Activated CD8-positive, alpha-beta T cell treated with anti-CD3 and anti-CD28 coated beads, Interleukin-2, amount 10 ng/mL, durations not matched to agents 7 days and 5 days (primary cell): ENCODE measurements around the gene IL4R. TPM values are rescaled to one million over a fixed set of nuclear protein-coding genes. Genes with fewer than 3 reads are reported as not detected.
A peak's percentile ranks its signal among the peaks of the same experiment; 100 is the strongest.

ENCODE experiments used
- ATAC-seq: fragments of 150-1000 bp; cut with Tn5 transposase; one replicate; pipeline ENCODE4 v1.10.0; 2021; ENCODE audit warnings: moderate library complexity
- CTCF ChIA-PET: fragments of 350-600 bp; sonication (Branson Sonifier 250); formaldehyde crosslinking; loops from one replicate; lab custom pipeline; 2021; ENCODE audit warnings: antibody characterized with exemption; lab: Charles Lee
- POLR2A ChIA-PET: fragments of 350-600 bp; sonication (Branson Sonifier 250); formaldehyde crosslinking; loops from one replicate; lab custom pipeline; 2021; ENCODE audit warnings: antibody characterized with exemption; lab: Charles Lee
- DNase-seq: peaks from one replicate; pipeline ENCODE4 v3.0.0-alpha.2; 2020
- H3K27ac Mint-ChIP-seq: one replicate; pipeline ENCODE4 v1.8.0; 2021; ENCODE audit warnings: mild to moderate bottlenecking, mixed read lengths
- H3K27me3 Mint-ChIP-seq: one replicate; pipeline ENCODE4 v1.8.0; 2021; ENCODE audit warnings: low read depth, mixed read lengths
- H3K36me3 Mint-ChIP-seq: one replicate; pipeline ENCODE4 v1.8.0; 2021; ENCODE audit warnings: low read depth, mixed read lengths
- H3K4me1 Mint-ChIP-seq: one replicate; pipeline ENCODE4 v1.8.0; 2021; ENCODE audit warnings: low read depth, mixed read lengths
- H3K4me3 Mint-ChIP-seq: one replicate; pipeline ENCODE4 v1.8.0; 2021; ENCODE audit warnings: mild to moderate bottlenecking, mixed read lengths
- H3K9me3 Mint-ChIP-seq: one replicate; pipeline ENCODE4 v1.8.0; 2022; ENCODE audit warnings: mixed read lengths; ENCODE audit not compliant: insufficient read depth
- total RNA-seq, 2 experiments: library from RNA; stranded (reverse); gene quantifications; one replicate each; pipeline ENCODE4 v1.2.3, GENCODE V29; 2021

IL4R gene
- total RNA-seq, 2 experiments from 2014 or later: 231 to 237 TPM

GRCh38 chr16:27361987-27362386, 48.2 kb downstream of the IL4R start:
- ATAC-seq (no peak), DNase-seq (no peak)
- ChIA-PET CTCF (interaction anchor here (1.1 kb wide), 1 partner anchor 131 kb away, joined by 3 read pairs; no protein-coding TSS in a partner anchor), POLR2A (interaction anchor here (0.8 to 1.4 kb wide), 3 partner anchors 44 to 127 kb away, joined by 3 to 4 read pairs (median 3); no protein-coding TSS in a partner anchor)
- Mint-ChIP-seq H3K4me3 (no peak overlapping the region), H3K9me3 (no peaks in the 10 kb centered on the region), H3K4me1 (peaks cover 42% of the 10 kb centered on the region), H3K27ac (peak overlapping the region; percentile 46), H3K27me3 (no peaks in the 10 kb centered on the region), H3K36me3 (peaks cover 85% of the 10 kb centered on the region)

GRCh38 chr16:27362570-27363245, 48.9 kb downstream of the IL4R start:
- Mint-ChIP-seq H3K9me3 (no peaks in the 10 kb centered on the region), H3K27ac (peak overlapping the region; percentile 55), H3K4me3 (no peak overlapping the region), H3K27me3 (no peaks in the 10 kb centered on the region), H3K4me1 (peaks cover 49% of the 10 kb centered on the region), H3K36me3 (peaks cover 80% of the 10 kb centered on the region)
- CTCF ChIA-PET: interaction anchor here (1.8 kb wide), 1 partner anchor 183 kb away, joined by 5 read pairs; no protein-coding TSS in a partner anchor
- DNase-seq (no peak), ATAC-seq (no peak)
- POLR2A ChIA-PET: interaction anchor here (0.8 to 1.4 kb wide), 2 partner anchors 44 to 128 kb away, joined by 3 read pairs; no protein-coding TSS in a partner anchor

- DNase-seq (no peak), ATAC-seq (no peak)
- no peak overlapping the region for H3K27ac Mint-ChIP-seq
- H3K27me3 Mint-ChIP-seq: no peaks in the 10 kb centered on the region
- peaks cover 75% of the 10 kb centered on the region for H3K36me3 Mint-ChIP-seq
- peaks cover 54% of the 10 kb centered on the region for H3K4me1 Mint-ChIP-seq
- H3K4me3 Mint-ChIP-seq: no peak overlapping the region
- ChIA-PET CTCF (interaction anchor here (1.8 kb wide), 1 partner anchor 184 kb away, joined by 5 read pairs; no protein-coding TSS in a partner anchor), POLR2A (no interaction called here)
- H3K9me3 Mint-ChIP-seq: no peaks in the 10 kb centered on the region
These were observed 49.5 kb downstream of the IL4R start for GRCh38 chr16:27363246-27363632.

- Mint-ChIP-seq H3K4me1 (peaks cover 60% of the 10 kb centered on the region), H3K27me3 (no peaks in the 10 kb centered on the region), H3K36me3 (peaks cover 70% of the 10 kb centered on the region), H3K27ac (peak overlapping the region; percentile 75), H3K4me3 (no peak overlapping the region), H3K9me3 (no peaks in the 10 kb centered on the region)
- no peak for ATAC-seq
- ChIA-PET CTCF (interaction anchor here (1.8 kb wide), 1 partner anchor 184 kb away, joined by 5 read pairs; no protein-coding TSS in a partner anchor), POLR2A (no interaction called here)
- no peak for DNase-seq
These were observed 50.0 kb downstream of the IL4R start for GRCh38 chr16:27363797-27364196.

- CTCF ChIA-PET: interaction anchor here (1.8 to 6.6 kb wide), 3 partner anchors 131 to 187 kb away, joined by 5 to 153 read pairs (median 96); no protein-coding TSS in a partner anchor
- H3K36me3 Mint-ChIP-seq: peaks cover 64% of the 10 kb centered on the region
- H3K9me3 Mint-ChIP-seq: peaks cover under 1% of the 10 kb centered on the region
- POLR2A ChIA-PET: interaction anchor here (3.8 kb wide), 1 partner anchor 48 kb away, joined by 42 read pairs; no protein-coding TSS in a partner anchor
- H3K4me1 Mint-ChIP-seq: peaks cover 67% of the 10 kb centered on the region
- DNase-seq (no peak), ATAC-seq (no peak)
- H3K27ac Mint-ChIP-seq: peak overlapping the region; percentile 75
- no peak overlapping the region for H3K4me3 Mint-ChIP-seq
- no peaks in the 10 kb centered on the region for H3K27me3 Mint-ChIP-seq
These were observed 50.8 kb downstream of the IL4R start for GRCh38 chr16:27364493-27365141.

- POLR2A ChIA-PET: interaction anchor here (0.5 to 3.8 kb wide), 14 partner anchors 10 to 186 kb away, joined by 3 to 69 read pairs (median 3); partner anchors contain the start of gene IL21R
- Mint-ChIP-seq H3K27me3 (no peaks in the 10 kb centered on the region), H3K9me3 (peaks cover 8% of the 10 kb centered on the region), H3K4me3 (no peak overlapping the region), H3K4me1 (peaks cover 75% of the 10 kb centered on the region), H3K36me3 (peaks cover 65% of the 10 kb centered on the region), H3K27ac (peak overlapping the region; percentile 99)
- CTCF ChIA-PET: interaction anchor here (0.7 to 6.6 kb wide), 10 partner anchors 10 to 200 kb away, joined by 3 to 153 read pairs (median 5); no protein-coding TSS in a partner anchor
- DNase-seq: no peak
- ATAC-seq: no peak
These were observed 51.6 kb downstream of the IL4R start for GRCh38 chr16:27365142-27366089.

GRCh38 chr16:27366687-27367460, 53.1 kb downstream of the IL4R start:
- POLR2A ChIA-PET: interaction anchor here (0.6 to 3.8 kb wide), 24 partner anchors 9 to 197 kb away, joined by 3 to 69 read pairs (median 6); partner anchors contain the start of genes IL21R and KDM8
- CTCF ChIA-PET: interaction anchor here (0.9 to 6.6 kb wide), 39 partner anchors 9 to 257 kb away, joined by 3 to 153 read pairs (median 7); partner anchors contain the start of genes IL21R, KDM8 and NSMCE1
- ATAC-seq (peak; percentile 36), DNase-seq (peak; percentile 29)
- peak overlapping the region; percentile 66 for H3K4me3 Mint-ChIP-seq
- no peaks in the 10 kb centered on the region for H3K27me3 Mint-ChIP-seq
- peaks cover 84% of the 10 kb centered on the region for H3K4me1 Mint-ChIP-seq
- H3K36me3 Mint-ChIP-seq: peaks cover 63% of the 10 kb centered on the region
- H3K27ac Mint-ChIP-seq: peak overlapping the region; percentile 99
- peaks cover 12% of the 10 kb centered on the region for H3K9me3 Mint-ChIP-seq

- ChIA-PET POLR2A (interaction anchor here (0.7 to 3.8 kb wide), 23 partner anchors 8 to 205 kb away, joined by 3 to 69 read pairs (median 7); partner anchors contain the start of genes IL21R and KDM8), CTCF (interaction anchor here (0.7 to 6.6 kb wide), 46 partner anchors 8 to 258 kb away, joined by 3 to 153 read pairs (median 6); partner anchors contain the start of genes IL21R, KDM8 and NSMCE1)
- H3K9me3 Mint-ChIP-seq: peaks cover 12% of the 10 kb centered on the region
- H3K4me1 Mint-ChIP-seq: peaks cover 77% of the 10 kb centered on the region
- no peaks in the 10 kb centered on the region for H3K27me3 Mint-ChIP-seq
- H3K4me3 Mint-ChIP-seq: peak overlapping the region; percentile 66
- ATAC-seq: peak; percentile 82
- peaks cover 55% of the 10 kb centered on the region for H3K36me3 Mint-ChIP-seq
- peak overlapping the region; percentile 99 for H3K27ac Mint-ChIP-seq
- DNase-seq: peak; percentile 93
These were observed 53.9 kb downstream of the IL4R start for GRCh38 chr16:27367461-27368357.

- Mint-ChIP-seq H3K4me1 (peaks cover 77% of the 10 kb centered on the region), H3K27ac (peak overlapping the region; percentile 99), H3K9me3 (peaks cover 12% of the 10 kb centered on the region), H3K36me3 (peaks cover 51% of the 10 kb centered on the region), H3K4me3 (peak overlapping the region; percentile 66), H3K27me3 (no peaks in the 10 kb centered on the region)
- ChIA-PET CTCF (interaction anchor here (0.7 to 6.6 kb wide), 36 partner anchors 10 to 259 kb away, joined by 3 to 153 read pairs (median 8); partner anchors contain the start of genes IL21R and NSMCE1), POLR2A (interaction anchor here (0.7 to 3.8 kb wide), 20 partner anchors 10 to 206 kb away, joined by 3 to 69 read pairs (median 8); partner anchors contain the start of genes IL21R and KDM8)
- ATAC-seq (no peak), DNase-seq (no peak)
These were observed 54.6 kb downstream of the IL4R start for GRCh38 chr16:27368358-27368722.
